Fibroblast of lung (primary cell): ENCODE data around the gene FER.

Source experiments
- EZH2 ChIP-seq: IDR thresholded peaks from 2 replicates; pipeline ENCODE4 v1.5.1; 2012; ENCODE audit warnings: low read length, control low read depth, mild to moderate bottlenecking; ENCODE audit errors: missing control alignments
- TF ChIP-seq, protein P1 (sequence below), 2 donors: IDR thresholded peaks in 1 of 2; conservative IDR thresholded peaks in 1 of 2; 1 replicate in 1 of 2; 2 replicates in 1 of 2; pipeline ENCODE4 v1.5.1; 2011 to 2012; ENCODE audit warnings: low read length in 2 of 2, control low read depth in 1 of 2, inconsistent platforms in 1 of 2, low read depth in 1 of 2, mild to moderate bottlenecking in 1 of 2

DNA sequence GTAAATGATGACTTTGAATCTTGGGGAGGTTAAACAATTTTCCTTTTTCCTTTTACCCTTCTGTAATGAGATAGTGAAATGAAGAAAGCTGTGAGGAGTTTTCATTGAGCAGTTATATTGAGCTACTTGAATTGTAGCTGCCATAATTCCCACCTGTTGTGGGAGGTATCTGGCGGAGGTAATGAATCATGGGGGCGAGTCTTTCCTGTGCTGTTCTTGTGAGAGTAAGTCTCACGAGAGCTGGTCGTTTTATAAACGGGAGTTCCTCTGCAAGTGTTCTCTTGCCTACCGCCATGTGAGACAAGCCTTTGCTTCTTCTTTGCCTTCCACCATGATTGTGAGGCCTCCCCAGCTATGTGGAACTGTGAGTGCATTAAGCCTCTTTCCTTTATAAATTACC lies 258.4 kb downstream of the FER start:
- no peak for TF ChIP-seq EZH2
- TF ChIP-seq, protein P1, sequence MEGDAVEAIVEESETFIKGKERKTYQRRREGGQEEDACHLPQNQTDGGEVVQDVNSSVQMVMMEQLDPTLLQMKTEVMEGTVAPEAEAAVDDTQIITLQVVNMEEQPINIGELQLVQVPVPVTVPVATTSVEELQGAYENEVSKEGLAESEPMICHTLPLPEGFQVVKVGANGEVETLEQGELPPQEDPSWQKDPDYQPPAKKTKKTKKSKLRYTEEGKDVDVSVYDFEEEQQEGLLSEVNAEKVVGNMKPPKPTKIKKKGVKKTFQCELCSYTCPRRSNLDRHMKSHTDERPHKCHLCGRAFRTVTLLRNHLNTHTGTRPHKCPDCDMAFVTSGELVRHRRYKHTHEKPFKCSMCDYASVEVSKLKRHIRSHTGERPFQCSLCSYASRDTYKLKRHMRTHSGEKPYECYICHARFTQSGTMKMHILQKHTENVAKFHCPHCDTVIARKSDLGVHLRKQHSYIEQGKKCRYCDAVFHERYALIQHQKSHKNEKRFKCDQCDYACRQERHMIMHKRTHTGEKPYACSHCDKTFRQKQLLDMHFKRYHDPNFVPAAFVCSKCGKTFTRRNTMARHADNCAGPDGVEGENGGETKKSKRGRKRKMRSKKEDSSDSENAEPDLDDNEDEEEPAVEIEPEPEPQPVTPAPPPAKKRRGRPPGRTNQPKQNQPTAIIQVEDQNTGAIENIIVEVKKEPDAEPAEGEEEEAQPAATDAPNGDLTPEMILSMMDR (conservative IDR thresholded peaks at IDR 0.05 in 1 of 2, IDR thresholded peaks at IDR 0.05 in 1 of 2; ENCODE audit: low read depth in 1 of 2, low read length in 2 of 2), result no peak
